SH-SY5Y (cell line): Measurements from ENCODE around the gene SYNJ2.

ENCODE experiments used
- GATA2 ChIP-seq: IDR thresholded peaks from 2 replicates; pipeline ENCODE4 v1.6.1; 2011; ENCODE audit warnings: mild to moderate bottlenecking, low read depth, low read length
- GATA3 ChIP-seq: IDR thresholded peaks from 2 replicates; pipeline ENCODE4 v1.6.1; 2011; ENCODE audit warnings: low read depth, mild to moderate bottlenecking, low read length, moderate library complexity

GRCh38 chr6:158064725-158065251 lies 83.1 kb downstream of the SYNJ2 start:
- TF ChIP-seq GATA3 (no peak), GATA2 (no peak)
